ENCODE measurements around the gene LY6G6D.

LY6G6D gene

GRCh38 chr6:31715022-31715958 is at the start of gene LY6G6D:
Gene LY6G6D (plus strand): TSS chr6:31715348. CDS start chr6:31715356, 8 bp downstream.
- no peak for DNase-seq (ENCODE audit: low read depth)

- peak; percentile 96 for DNase-seq (ENCODE audit: low read depth)
Observed at GRCh38 chr6:31665501-31666336, 49.4 kb upstream of the LY6G6D start, which contains the start of gene CSNK2B. Gene CSNK2B (plus strand): TSS chr6:31666080. CDS start chr6:31666832, 752 bp downstream.

GRCh38 chr6:31666337-31666965 is 48.7 kb upstream of the LY6G6D start:
- DNase-seq (ENCODE audit: low read depth), result no peak

GRCh38 chr6:31669676-31670075 is 45.5 kb upstream of the LY6G6D start, which contains the start of gene LY6G5B:
Gene LY6G5B (plus strand): TSS chr6:31669976. CDS start chr6:31670951, 975 bp downstream.
- DNase-seq (ENCODE audit: low read depth), result no peak

- DNase-seq (ENCODE audit: low read depth), result no peak
Observed at GRCh38 chr6:31676322-31676903, 38.7 kb upstream of the LY6G6D start.

- no peak for DNase-seq (ENCODE audit: low read depth)
Observed at GRCh38 chr6:31676904-31677303, 38.2 kb upstream of the LY6G6D start.

GRCh38 chr6:31677955-31678354 is 37.2 kb upstream of the LY6G6D start:
- no peak for DNase-seq (ENCODE audit: low read depth)

GRCh38 chr6:31680226-31681134 is 34.7 kb upstream of the LY6G6D start, which contains the start of gene LY6G5C:
Gene LY6G5C (minus strand): TSS chr6:31681067. CDS start chr6:31680373, 694 bp downstream.
- DNase-seq (ENCODE audit: low read depth), result peak; percentile 95

- peak; percentile 31 for DNase-seq (ENCODE audit: low read depth)
Observed at GRCh38 chr6:31681135-31681671, 33.9 kb upstream of the LY6G6D start.

GRCh38 chr6:31683591-31683990 is 31.6 kb upstream of the LY6G6D start:
- no peak for DNase-seq (ENCODE audit: low read depth)

GRCh38 chr6:31686483-31686882 is 28.7 kb upstream of the LY6G6D start:
- no peak for DNase-seq (ENCODE audit: low read depth)

- DNase-seq (ENCODE audit: low read depth), result no peak
Observed at GRCh38 chr6:31687321-31687720, 27.8 kb upstream of the LY6G6D start.

- no peak for DNase-seq (ENCODE audit: low read depth)
Observed at GRCh38 chr6:31687860-31688693, 27.1 kb upstream of the LY6G6D start.

GRCh38 chr6:31689249-31690110 is 25.7 kb upstream of the LY6G6D start:
- DNase-seq (ENCODE audit: low read depth), result no peak

- no peak for DNase-seq (ENCODE audit: low read depth)
Observed at GRCh38 chr6:31690231-31691077, 24.7 kb upstream of the LY6G6D start.

- no peak for DNase-seq (ENCODE audit: low read depth)
Observed at GRCh38 chr6:31691078-31691463, 24.1 kb upstream of the LY6G6D start.

- no peak for DNase-seq (ENCODE audit: low read depth)
Observed at GRCh38 chr6:31691564-31692108, 23.5 kb upstream of the LY6G6D start.
